Adrenal gland (tissue), 12 donors: ENCODE measurements around the gene ATXN1. TPM values are rescaled to one million over a fixed set of nuclear protein-coding genes. Genes with fewer than 3 reads are reported as not detected.

Source experiments
- DNase-seq, 7 donors: peaks; one replicate each; pipeline ENCODE4 v3.0.0-alpha.2; 2019 to 2020
- H3K27ac ChIP-seq, 5 donors: fragments of 200-600 bp; sonication (generic) in 4 of 5; 1 replicate in 3 of 5; 2 replicates in 2 of 5; pipeline versions ENCODE4 v1.5.1 to v1.8.0; 2016 to 2020; ENCODE audit warnings: mild to moderate bottlenecking in 1 of 5
- H3K27me3 ChIP-seq: fragments of 200-600 bp; 2 replicates; pipeline ENCODE4 v1.8.0; 2021
- H3K36me3 ChIP-seq, 2 donors: fragments of 200-600 bp; replicated peaks in 1 of 2; 1 replicate in 1 of 2; 2 replicates in 1 of 2; pipeline versions ENCODE4 v1.5.1 to v1.8.0; 2018 to 2022
- H3K4me1 ChIP-seq, 2 donors: fragments of 200-600 bp; replicated peaks in 1 of 2; 1 replicate in 1 of 2; 2 replicates in 1 of 2; pipeline versions ENCODE4 v1.5.1 to v1.8.0; 2018 to 2021
- H3K4me3 ChIP-seq, 4 donors: fragments of 200-600 bp; sonication (generic) in 3 of 4; one replicate each; pipeline ENCODE4 v1.5.1; 2016 to 2018
- H3K9me3 ChIP-seq, 3 donors: fragments of 200-600 bp; sonication (generic) in 1 of 3; replicated peaks in 1 of 3; 1 replicate in 2 of 3; 2 replicates in 1 of 3; pipeline versions ENCODE4 v1.5.1 to v1.8.0; 2016 to 2021
- POLR2A ChIP-seq, 2 donors: fragments of 450-650 bp; IDR thresholded peaks; one replicate each; pipeline ENCODE4 v1.6.1; 2017; ENCODE audit warnings: antibody characterized with exemption in 2 of 2, mild to moderate bottlenecking in 2 of 2, moderate library complexity in 1 of 2
- WGBS, 4 donors: extraction: QIAGEN DNeasy Blood & Tissue Kit in 2 of 4; methylation state at CpG; one replicate each; pipeline versions ENCODE4 v1.1.5 to v1.1.7; 2013 to 2017; 5-methylcytosine and 5-hydroxymethylcytosine counted together
- intact Hi-C, 2 donors: fragments of 100-400 bp; cut with DNase I; formaldehyde crosslinking; loops; one replicate each; pipeline versions ENCODE4 v1.14.1 to v1.15.0; 2022 to 2023
- polyA plus RNA-seq, 3 donors: library from polyadenylated mRNA; stranded (reverse); fragments of 200-250 nt in 2 of 3; fragments of 350-450 nt in 1 of 3; fragmentation: Illumina TruSeq in 1 of 3; extraction: RNeasy Lipid Tissue Mini Kit (QIAGEN cat#74804) in 1 of 3; gene quantifications; one replicate each; pipeline ENCODE4 v1.2.3, GENCODE V29; 2013 to 2014
- total RNA-seq, 9 donors: library from RNA; depleted of rRNA in 4 of 9; stranded (reverse); fragments of >200 nt in 4 of 9; fragments of 120-200 nt in 1 of 9; fragmentation: NEBNext Ultra II Directional in 1 of 9; extraction: Animal tissue kit (Norgen Biotek cat#: 25700) in 1 of 9; gene quantifications; one replicate each; pipeline versions ENCODE4 v1.1.0 to v1.2.4, GENCODE V29; 2013 to 2023
- TF ChIP-seq, protein P1 (sequence below), 6 experiments: fragments of 450-650 bp in 4 of 6; fragments of 200-600 bp in 2 of 6; sonication (generic) in 1 of 6; IDR thresholded peaks; 1 replicate in 5 of 6; 2 replicates in 1 of 6; pipeline versions ENCODE4 v1.5.1 to v1.8.0; 2016 to 2021; ENCODE audit warnings: antibody characterized with exemption in 6 of 6, mild to moderate bottlenecking in 2 of 6, moderate library complexity in 1 of 6
- donor health status: healthy with polysubstance abuse.
- donor health status: Bipolar disorder and iron deficiency.
- donor health status: DM: yes; HTN: yes; CAD: no.
- donor health status: DM: no; HTN: no; CAD: no.
- donor health status: DM: no; HTN: no; CAD: no.
- donor health status: DM: yes; HTN: yes; CAD: no.

ATXN1 gene
- total and polyA plus RNA-seq, 12 donors = 3.4 to 51.3 (median 25.4) TPM

- Histone ChIP-seq H3K4me1 (no peaks in the 10 kb centered on the region), H3K27ac (no peak overlapping the region), H3K9me3 (no peaks in the 10 kb centered on the region), H3K27me3 (no peaks in the 10 kb centered on the region), H3K36me3 (no peaks in the 10 kb centered on the region), H3K4me3 (no peak overlapping the region)
- WGBS, 4 donors = 93 to 100% (median 96%) methylated on average over 4 of the region's 4 CpGs
- TF ChIP-seq, protein P1, sequence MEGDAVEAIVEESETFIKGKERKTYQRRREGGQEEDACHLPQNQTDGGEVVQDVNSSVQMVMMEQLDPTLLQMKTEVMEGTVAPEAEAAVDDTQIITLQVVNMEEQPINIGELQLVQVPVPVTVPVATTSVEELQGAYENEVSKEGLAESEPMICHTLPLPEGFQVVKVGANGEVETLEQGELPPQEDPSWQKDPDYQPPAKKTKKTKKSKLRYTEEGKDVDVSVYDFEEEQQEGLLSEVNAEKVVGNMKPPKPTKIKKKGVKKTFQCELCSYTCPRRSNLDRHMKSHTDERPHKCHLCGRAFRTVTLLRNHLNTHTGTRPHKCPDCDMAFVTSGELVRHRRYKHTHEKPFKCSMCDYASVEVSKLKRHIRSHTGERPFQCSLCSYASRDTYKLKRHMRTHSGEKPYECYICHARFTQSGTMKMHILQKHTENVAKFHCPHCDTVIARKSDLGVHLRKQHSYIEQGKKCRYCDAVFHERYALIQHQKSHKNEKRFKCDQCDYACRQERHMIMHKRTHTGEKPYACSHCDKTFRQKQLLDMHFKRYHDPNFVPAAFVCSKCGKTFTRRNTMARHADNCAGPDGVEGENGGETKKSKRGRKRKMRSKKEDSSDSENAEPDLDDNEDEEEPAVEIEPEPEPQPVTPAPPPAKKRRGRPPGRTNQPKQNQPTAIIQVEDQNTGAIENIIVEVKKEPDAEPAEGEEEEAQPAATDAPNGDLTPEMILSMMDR (IDR thresholded peaks at IDR 0.05) = no peak
- TF ChIP-seq POLR2A (IDR thresholded peaks at IDR 0.05) = no peak
- intact Hi-C loops = no loop called here
- no peak for DNase-seq
Observed at GRCh38 chr6:16362819-16363589, 398.3 kb downstream of the ATXN1 start.

- 82 to 92% (median 88%) methylated on average over 11 of the region's 11 CpGs for WGBS, 4 donors
- no peaks in the 10 kb centered on the region for H3K4me1 ChIP-seq
- H3K27me3 ChIP-seq = no peaks in the 10 kb centered on the region
- no peak overlapping the region for H3K27ac ChIP-seq
- DNase-seq = no peak
- H3K36me3 ChIP-seq = no peaks in the 10 kb centered on the region
- TF ChIP-seq POLR2A (IDR thresholded peaks at IDR 0.05) = no peak
- TF ChIP-seq, protein P1 (IDR thresholded peaks at IDR 0.05) = no peak
- no peak overlapping the region for H3K4me3 ChIP-seq
- no peaks in the 10 kb centered on the region for H3K9me3 ChIP-seq
- intact Hi-C loops = no loop called here
Observed at GRCh38 chr6:16362296-16362695, 399.0 kb downstream of the ATXN1 start.

GRCh38 chr6:16361861-16362260 is 399.4 kb downstream of the ATXN1 start:
- intact Hi-C loops = no loop called here
- H3K36me3 ChIP-seq = no peaks in the 10 kb centered on the region
- no peak overlapping the region for H3K4me3 ChIP-seq
- no peaks in the 10 kb centered on the region for H3K4me1 ChIP-seq
- H3K27ac ChIP-seq = no peak overlapping the region
- DNase-seq = no peak
- 77 to 86% (median 83%) methylated on average over 8 of the region's 8 CpGs for WGBS, 4 donors
- H3K27me3 ChIP-seq = no peaks in the 10 kb centered on the region
- TF ChIP-seq, protein P1 (IDR thresholded peaks at IDR 0.05) = no peak
- TF ChIP-seq POLR2A (IDR thresholded peaks at IDR 0.05) = no peak
- no peaks in the 10 kb centered on the region for H3K9me3 ChIP-seq

DNA sequence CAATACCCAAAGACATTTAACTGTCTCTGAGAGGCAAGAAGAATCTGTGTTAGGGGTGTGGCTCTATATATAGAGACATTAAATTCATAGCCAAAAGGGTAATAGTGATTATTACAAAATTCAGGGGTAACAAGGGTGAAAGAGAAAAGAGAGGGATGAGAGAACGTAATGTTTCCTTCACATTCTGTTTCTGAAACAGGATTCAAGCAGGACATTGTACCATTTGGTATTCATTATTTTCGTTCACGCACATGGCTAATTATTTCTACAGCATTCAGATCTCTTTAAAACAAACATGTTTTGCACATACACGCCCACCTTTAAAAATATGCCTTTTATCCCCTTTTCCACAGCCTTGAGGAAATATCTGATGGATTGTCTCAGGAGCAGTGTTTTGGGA is 400.1 kb downstream of the ATXN1 start:
- H3K4me1 ChIP-seq = no peaks in the 10 kb centered on the region
- intact Hi-C loops = no loop called here
- WGBS, 4 donors = 83 to 94% (median 87%) methylated on average over 4 of the region's 4 CpGs

More for the DNA sequence above, 400.1 kb downstream of the ATXN1 start:
- H3K36me3 ChIP-seq = no peaks in the 10 kb centered on the region
- no peaks in the 10 kb centered on the region for H3K27me3 ChIP-seq
- no peak overlapping the region for H3K27ac ChIP-seq
- TF ChIP-seq, protein P1 (IDR thresholded peaks at IDR 0.05) = no peak
- no peak for TF ChIP-seq POLR2A (IDR thresholded peaks at IDR 0.05)
- no peak overlapping the region for H3K4me3 ChIP-seq
- H3K9me3 ChIP-seq = no peaks in the 10 kb centered on the region
- DNase-seq = no peak
